HG03039 (cell line): ENCODE data around the gene DHX58.

Source experiments
- ATAC-seq: cut with Tn5 transposase; IDR thresholded peaks from one replicate; pipeline ENCODE4 v1.9.1; 2021; ENCODE audit warnings: mild to moderate bottlenecking, moderate library complexity; ENCODE audit not compliant: unreplicated experiment

DHX58 gene

DNA sequence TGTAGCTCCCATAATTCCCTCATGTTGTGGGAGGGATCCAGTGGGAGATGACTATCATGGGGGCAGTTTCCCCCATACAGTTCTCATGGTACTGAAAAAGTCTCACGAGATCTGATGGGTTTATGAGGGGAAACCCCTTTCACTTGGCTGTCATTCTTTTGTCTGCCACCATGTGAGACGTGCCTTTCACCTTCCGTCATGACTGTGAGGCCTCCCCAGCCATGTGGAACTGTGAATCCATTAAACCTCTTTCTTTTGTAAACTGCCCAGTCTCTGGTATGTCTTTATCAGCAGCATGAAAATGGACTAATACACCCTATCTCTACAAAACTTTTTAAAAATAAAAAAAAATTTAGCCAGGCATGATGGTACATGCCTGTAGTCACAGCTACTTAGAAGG is 55.9 kb downstream of the DHX58 start:
- no peak for ATAC-seq

GRCh38 chr17:42055496-42055895 is 57.0 kb downstream of the DHX58 start:
- ATAC-seq = no peak

GRCh38 chr17:42055027-42055426 is 57.5 kb downstream of the DHX58 start:
- ATAC-seq = no peak

DNA sequence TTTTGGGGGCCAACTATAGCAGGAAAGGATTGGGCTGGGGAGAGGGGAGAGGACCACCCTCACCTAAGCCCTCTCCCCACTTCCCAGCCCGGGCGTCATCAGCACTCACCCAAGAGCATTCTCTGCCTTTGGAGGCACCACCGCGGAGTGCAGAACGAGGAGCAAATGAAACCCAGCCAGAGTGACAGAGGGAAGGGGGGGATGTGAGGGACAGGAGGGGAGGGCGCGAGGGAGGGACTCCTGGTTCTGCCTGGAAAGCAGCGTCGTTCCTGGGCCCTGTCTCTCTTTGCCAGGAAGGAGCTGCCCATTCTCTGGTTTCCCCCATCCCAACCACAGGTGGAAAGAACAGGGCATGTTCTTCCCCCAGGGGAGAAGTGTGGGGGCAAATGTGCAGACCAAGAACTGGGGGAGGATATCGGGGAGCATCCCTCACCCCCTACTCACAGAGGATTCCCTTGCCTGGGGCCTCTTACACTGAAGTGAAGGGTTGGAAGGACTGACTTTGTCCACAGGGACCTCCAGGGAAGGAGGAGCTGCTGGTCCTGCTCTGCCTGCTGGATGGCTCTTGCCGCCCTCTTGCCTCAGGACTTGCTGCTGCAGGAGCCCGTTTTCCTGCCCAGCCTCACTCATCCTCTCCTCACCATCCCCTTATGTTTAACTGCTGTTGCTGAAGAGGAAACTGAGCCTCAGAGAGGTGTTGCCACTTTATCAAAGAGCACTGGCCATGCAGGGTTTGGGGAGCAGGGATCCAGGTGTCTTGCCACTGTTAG is 58.6 kb downstream of the DHX58 start:
- no peak for ATAC-seq

DNA sequence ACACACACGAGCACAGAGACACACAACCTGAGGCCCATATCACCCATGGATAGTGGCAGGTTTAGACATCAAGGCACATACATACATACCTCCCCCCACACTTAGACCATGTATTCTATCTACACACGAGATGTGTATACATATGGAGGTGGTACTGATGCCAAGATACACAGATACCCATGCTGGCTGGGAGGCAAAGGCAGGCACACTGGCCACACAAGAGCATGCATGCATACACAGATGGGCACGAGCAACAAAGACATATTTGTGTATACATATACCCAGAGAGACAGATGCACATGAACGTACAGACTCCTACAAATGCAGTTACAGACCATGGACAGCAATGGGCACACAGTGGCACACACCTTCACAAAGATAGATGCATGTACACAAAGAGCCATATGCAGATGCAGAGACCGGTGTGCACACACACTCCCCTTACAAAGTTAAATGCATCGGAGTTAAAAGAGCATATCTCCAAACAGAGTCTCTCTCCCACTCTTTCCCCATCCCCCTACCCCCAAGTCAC is 60.1 kb downstream of the DHX58 start:
- no peak for ATAC-seq

GRCh38 chr17:42051645-42052044 is 60.9 kb downstream of the DHX58 start:
- ATAC-seq = no peak
